ENCODE data around the gene ADSS1. TPM values are rescaled to one million over a fixed set of nuclear protein-coding genes. Genes with fewer than 3 reads are reported as not detected.

ADSS1 gene
- total RNA-seq, 1 experiment from 2014 or later: 3.2 TPM

- H3K4me1 Mint-ChIP-seq (ENCODE audit: low read depth, unreplicated experiment): peaks cover 19% of the 10 kb centered on the region
- CTCF ChIA-PET: interaction anchor here (0.9 to 1.8 kb wide), 11 partner anchors 9 to 729 kb away, joined by 3 to 26 read pairs (median 4); no protein-coding TSS in a partner anchor
- peaks cover 38% of the 10 kb centered on the region for H3K36me3 Mint-ChIP-seq (ENCODE audit: insufficient read depth, unreplicated experiment)
- TF ChIP-seq CTCF (IDR thresholded peaks at IDR 0.05; ENCODE audit: insufficient read depth in 1 of 2, low read depth in 1 of 2, low read length in 1 of 2, severe bottlenecking in 1 of 2, unreplicated experiment in 1 of 2): no peak
- Histone ChIP-seq H3K27me3 (replicated peaks; ENCODE audit: control insufficient read depth, insufficient read depth, low read length) (no peaks in the 10 kb centered on the region), H3K9me3 (no peaks in the 10 kb centered on the region), H3K36me3 (ENCODE audit: control insufficient read depth, insufficient read depth, low read length) (peaks cover 2% of the 10 kb centered on the region; the same call in 1 of the 2 replicates), H3K4me3 (ENCODE audit: low read depth, low read length) (peak overlapping the region; percentile 52), H3K4me1 (peaks cover 32% of the 10 kb centered on the region)
- BruUV-seq (replicated peaks): TSS peak; percentile 28
- intact Hi-C loops (cut with micrococcal nuclease; ENCODE audit: unreplicated experiment): loop anchor here (2.0 kb wide), 2 partner anchors 15 to 63 kb away; partner anchors contain the start of gene INF2
- H3K27ac Mint-ChIP-seq (ENCODE audit: unreplicated experiment): peak overlapping the region; percentile 93
- no peaks in the 10 kb centered on the region for H3K27me3 Mint-ChIP-seq (ENCODE audit: insufficient read depth, unreplicated experiment)
- no peaks in the 10 kb centered on the region for H3K9me3 Mint-ChIP-seq (ENCODE audit: unreplicated experiment)
- DNase-seq: no peak
- POLR2A ChIA-PET: interaction anchor here (0.5 to 2.1 kb wide), 10 partner anchors 8 to 113 kb away, joined by 3 to 14 read pairs (median 6); partner anchors contain the start of gene CEP170B
- peak overlapping the region; percentile 90 for H3K4me3 Mint-ChIP-seq (ENCODE audit: unreplicated experiment)
These were observed 27.8 kb downstream of the ADSS1 start for GRCh38 chr14:104751539-104752422.

DNA sequence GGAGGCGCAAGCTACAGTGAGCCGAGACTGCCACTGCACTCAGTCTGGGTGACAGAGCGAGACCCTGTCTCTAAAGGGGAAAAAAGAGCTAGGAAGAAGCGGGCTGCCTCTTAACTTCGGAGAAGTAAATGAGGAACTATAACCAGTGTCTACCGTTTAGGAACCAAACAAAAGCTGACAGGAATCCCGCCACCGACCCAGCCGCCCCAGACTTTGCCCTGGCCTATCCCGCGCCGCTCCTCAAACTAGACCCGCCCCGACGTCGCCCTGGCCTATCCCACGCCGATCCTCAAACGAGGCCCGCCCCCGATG lies 28.4 kb downstream of the ADSS1 start:
- intact Hi-C loops (cut with micrococcal nuclease; ENCODE audit: unreplicated experiment): loop anchor here (2.0 kb wide), 2 partner anchors 14 to 64 kb away; partner anchors contain the start of gene INF2
- Mint-ChIP-seq H3K27me3 (ENCODE audit: insufficient read depth, unreplicated experiment) (no peaks in the 10 kb centered on the region), H3K36me3 (ENCODE audit: insufficient read depth, unreplicated experiment) (peaks cover 44% of the 10 kb centered on the region), H3K9me3 (ENCODE audit: unreplicated experiment) (no peaks in the 10 kb centered on the region), H3K4me1 (ENCODE audit: low read depth, unreplicated experiment) (peaks cover 19% of the 10 kb centered on the region), H3K27ac (ENCODE audit: unreplicated experiment) (peak overlapping the region; percentile 93), H3K4me3 (ENCODE audit: unreplicated experiment) (peak overlapping the region; percentile 90)
- ChIA-PET POLR2A (interaction anchor here (1.0 to 2.1 kb wide), 11 partner anchors 14 to 269 kb away, joined by 3 to 14 read pairs (median 6); partner anchors contain the start of genes CDCA4 and CEP170B), CTCF (interaction anchor here (0.6 to 1.8 kb wide), 12 partner anchors 9 to 728 kb away, joined by 3 to 26 read pairs (median 4); partner anchors contain the start of gene CEP170B)
- TF ChIP-seq CTCF (IDR thresholded peaks at IDR 0.05; ENCODE audit: insufficient read depth in 1 of 2, low read depth in 1 of 2, low read length in 1 of 2, severe bottlenecking in 1 of 2, unreplicated experiment in 1 of 2): no peak
- peaks cover 32% of the 10 kb centered on the region for H3K4me1 ChIP-seq
- no peaks in the 10 kb centered on the region for H3K27me3 ChIP-seq (replicated peaks; ENCODE audit: control insufficient read depth, insufficient read depth, low read length)
- no peaks in the 10 kb centered on the region for H3K9me3 ChIP-seq
- peaks cover 3% of the 10 kb centered on the region; the same call in 1 of the 2 replicates for H3K36me3 ChIP-seq (ENCODE audit: control insufficient read depth, insufficient read depth, low read length)
- BruUV-seq (replicated peaks): no TSS peak
- H3K4me3 ChIP-seq (ENCODE audit: low read depth, low read length): peak overlapping the region; percentile 52
- DNase-seq: no peak
